Fibroblast of lung (primary cell): Measurements from ENCODE around the gene LSM14B. TPM values are rescaled to one million over a fixed set of nuclear protein-coding genes. Genes with fewer than 3 reads are reported as not detected.
"Not testable (repeated sequence)": the region's sequence is repeated elsewhere in the genome, so short reads cannot be mapped to it uniquely, and the experiment has no call there.

Experiments
- DNase-seq, 2 donors: peaks; one replicate each; pipeline versions ENCODE4 v3.0.0 to v3.0.0-alpha.2; 2010; ENCODE audit warnings: low read depth in 2 of 2
- H2AFZ ChIP-seq: 2 replicates; pipeline ENCODE4 v1.5.1; 2012; ENCODE audit warnings: low read length, control low read depth, inconsistent platforms
- H3K27ac ChIP-seq: 2 replicates; pipeline ENCODE4 v1.5.1; 2011; ENCODE audit warnings: low read length, control low read depth; ENCODE audit not compliant: insufficient read depth
- H3K27me3 ChIP-seq: 2 replicates; pipeline ENCODE4 v1.5.1; 2011; ENCODE audit warnings: mild to moderate bottlenecking, low read length; ENCODE audit not compliant: control insufficient read depth, insufficient read depth
- H3K36me3 ChIP-seq: 2 replicates; pipeline ENCODE4 v1.5.1; 2011; ENCODE audit warnings: low read length; ENCODE audit not compliant: control insufficient read depth, insufficient read depth
- H3K4me1 ChIP-seq: 2 replicates; pipeline ENCODE4 v1.5.1; 2011; ENCODE audit warnings: low read length; ENCODE audit not compliant: control insufficient read depth, insufficient read depth; ENCODE audit errors: extremely low read depth
- H3K4me2 ChIP-seq: 2 replicates; pipeline ENCODE4 v1.5.1; 2011; ENCODE audit warnings: low read length, control low read depth; ENCODE audit not compliant: insufficient read depth; ENCODE audit errors: extremely low read depth
- H3K4me3 ChIP-seq, 4 experiments: fragments of 200-600 bp in 1 of 4; sonication (generic) in 1 of 4; replicated peaks in 1 of 4; 2 replicates each; pipeline ENCODE4 v1.5.1; 2011 to 2016; ENCODE audit warnings: low read length in 4 of 4, low read depth in 3 of 4, mild to moderate bottlenecking in 3 of 4, control low read depth in 2 of 4, inconsistent platforms in 1 of 4, mixed read lengths in 1 of 4; ENCODE audit not compliant: insufficient read depth in 1 of 4; ENCODE audit errors: control extremely low read depth in 1 of 4
- H3K79me2 ChIP-seq: 2 replicates; pipeline ENCODE4 v1.5.1; 2012; ENCODE audit warnings: mild to moderate bottlenecking, low read length, inconsistent platforms; ENCODE audit not compliant: control insufficient read depth, insufficient read depth
- H3K9ac ChIP-seq: 2 replicates; pipeline ENCODE4 v1.5.1; 2011; ENCODE audit warnings: mild to moderate bottlenecking, low read length, control low read depth; ENCODE audit not compliant: insufficient read depth
- H3K9me3 ChIP-seq: 2 replicates; pipeline ENCODE4 v1.5.1; 2012; ENCODE audit warnings: low read depth, low read length; ENCODE audit not compliant: control insufficient read depth, insufficient read depth
- H4K20me1 ChIP-seq: 2 replicates; pipeline ENCODE4 v1.5.1; 2011; ENCODE audit warnings: low read length; ENCODE audit not compliant: control insufficient read depth, insufficient read depth; ENCODE audit errors: extremely low read depth
- EZH2 ChIP-seq: IDR thresholded peaks from 2 replicates; pipeline ENCODE4 v1.5.1; 2012; ENCODE audit warnings: low read length, control low read depth, mild to moderate bottlenecking; ENCODE audit errors: missing control alignments
- polyA plus RNA-seq, 2 donors: library from polyadenylated mRNA; depleted of rRNA in 1 of 2; stranded (reverse) in 1 of 2; unstranded in 1 of 2; fragments of >200 nt; gene quantifications; 2 replicates each; pipeline ENCODE4 v1.2.1, GENCODE V29; 2011 to 2012; ENCODE audit warnings: missing spikeins in 1 of 2
- total RNA-seq: library from RNA; depleted of rRNA; stranded (reverse); fragments of >200 nt; gene quantifications from 2 replicates; pipeline ENCODE4 v1.2.1, GENCODE V29; 2014
- TF ChIP-seq, protein P1 (sequence below), 2 donors: IDR thresholded peaks in 1 of 2; conservative IDR thresholded peaks in 1 of 2; 1 replicate in 1 of 2; 2 replicates in 1 of 2; pipeline ENCODE4 v1.5.1; 2011 to 2012; ENCODE audit warnings: low read length in 2 of 2, control low read depth in 1 of 2, inconsistent platforms in 1 of 2, low read depth in 1 of 2, mild to moderate bottlenecking in 1 of 2

LSM14B gene
- total and polyA plus RNA-seq, 2 donors (not counting 1 experiment from before 2014, with no cell fraction given), result 20.2 to 48.7 TPM

DNA sequence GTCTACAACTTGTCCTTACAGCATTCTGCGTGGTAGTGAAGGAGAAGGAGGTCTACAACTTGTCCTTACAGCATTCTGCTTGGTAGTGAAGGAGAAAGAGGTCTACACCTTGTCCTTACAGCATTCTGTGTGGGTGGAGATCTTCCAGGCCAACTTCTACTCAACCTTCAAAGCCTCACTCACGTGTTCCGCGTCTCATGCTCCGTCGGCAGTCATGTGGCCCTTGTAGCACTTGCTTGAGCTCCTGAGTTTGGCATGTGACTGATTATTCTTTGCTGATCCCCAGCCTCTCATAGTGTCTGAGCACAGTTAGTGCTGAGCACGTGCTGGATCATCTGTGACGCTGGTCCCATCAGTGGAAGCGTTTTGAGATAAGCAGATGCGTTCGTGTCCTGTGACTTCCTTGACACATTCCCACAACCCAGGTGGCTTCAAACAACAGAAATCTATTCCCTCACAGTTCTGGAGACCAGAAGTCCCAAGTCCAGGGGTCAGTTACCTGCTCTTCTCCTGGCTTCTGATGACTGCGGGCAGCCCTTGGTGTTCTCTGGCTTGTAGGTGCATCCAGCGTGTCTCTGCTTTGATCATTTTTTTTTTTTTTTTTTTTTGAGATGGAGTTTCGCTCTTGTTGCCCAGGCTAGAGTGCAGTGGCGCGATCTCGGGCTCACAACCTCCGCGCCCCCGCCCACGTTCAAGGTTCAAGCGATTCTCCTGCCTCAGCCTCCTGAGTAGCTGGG lies 23.9 kb downstream of the LSM14B start:
- H2AFZ ChIP-seq, result no peak overlapping the region
- H3K36me3 ChIP-seq, result peaks cover 2% of the 10 kb centered on the region
- TF ChIP-seq, protein P1, sequence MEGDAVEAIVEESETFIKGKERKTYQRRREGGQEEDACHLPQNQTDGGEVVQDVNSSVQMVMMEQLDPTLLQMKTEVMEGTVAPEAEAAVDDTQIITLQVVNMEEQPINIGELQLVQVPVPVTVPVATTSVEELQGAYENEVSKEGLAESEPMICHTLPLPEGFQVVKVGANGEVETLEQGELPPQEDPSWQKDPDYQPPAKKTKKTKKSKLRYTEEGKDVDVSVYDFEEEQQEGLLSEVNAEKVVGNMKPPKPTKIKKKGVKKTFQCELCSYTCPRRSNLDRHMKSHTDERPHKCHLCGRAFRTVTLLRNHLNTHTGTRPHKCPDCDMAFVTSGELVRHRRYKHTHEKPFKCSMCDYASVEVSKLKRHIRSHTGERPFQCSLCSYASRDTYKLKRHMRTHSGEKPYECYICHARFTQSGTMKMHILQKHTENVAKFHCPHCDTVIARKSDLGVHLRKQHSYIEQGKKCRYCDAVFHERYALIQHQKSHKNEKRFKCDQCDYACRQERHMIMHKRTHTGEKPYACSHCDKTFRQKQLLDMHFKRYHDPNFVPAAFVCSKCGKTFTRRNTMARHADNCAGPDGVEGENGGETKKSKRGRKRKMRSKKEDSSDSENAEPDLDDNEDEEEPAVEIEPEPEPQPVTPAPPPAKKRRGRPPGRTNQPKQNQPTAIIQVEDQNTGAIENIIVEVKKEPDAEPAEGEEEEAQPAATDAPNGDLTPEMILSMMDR (conservative IDR thresholded peaks at IDR 0.05 in 1 of 2, IDR thresholded peaks at IDR 0.05 in 1 of 2; ENCODE audit: low read depth in 1 of 2, low read length in 2 of 2), result no peak
- no peak for TF ChIP-seq EZH2
- H3K9me3 ChIP-seq, result no peaks in the 10 kb centered on the region
- H3K27me3 ChIP-seq, result no peaks in the 10 kb centered on the region
- no peaks in the 10 kb centered on the region for H3K4me1 ChIP-seq
- H3K27ac ChIP-seq, result no peak overlapping the region
- no peak overlapping the region for H3K4me3 ChIP-seq
- H3K4me2 ChIP-seq, result no peak overlapping the region
- no peak overlapping the region for H3K9ac ChIP-seq
- peaks cover 2% of the 10 kb centered on the region for H4K20me1 ChIP-seq
- DNase-seq, result no peak
- H3K79me2 ChIP-seq, result peaks cover 85% of the 10 kb centered on the region

DNA sequence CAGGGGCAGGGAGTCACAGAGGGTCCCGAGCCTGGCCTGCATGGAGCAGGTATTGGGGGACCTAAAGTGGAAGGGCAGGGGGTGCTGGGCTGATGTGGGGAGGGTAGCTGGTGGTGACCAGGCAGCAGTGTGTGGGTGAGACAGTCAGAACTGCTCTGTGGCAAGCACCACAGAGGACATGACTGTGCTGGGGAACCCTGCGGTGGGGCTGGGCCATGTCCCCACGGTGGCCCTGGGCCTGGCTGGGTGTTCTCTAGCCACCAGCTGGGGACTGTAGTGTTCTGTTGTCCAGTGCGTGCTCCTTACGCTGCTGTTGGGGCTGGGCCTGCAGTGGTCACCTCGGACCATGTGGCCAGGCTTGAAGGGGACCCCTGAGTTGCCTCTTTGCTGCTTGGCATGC lies 24.9 kb downstream of the LSM14B start:
- Histone ChIP-seq H3K4me1 (no peaks in the 10 kb centered on the region), H4K20me1 (peaks cover 2% of the 10 kb centered on the region)
- DNase-seq, result no peak

DNA sequence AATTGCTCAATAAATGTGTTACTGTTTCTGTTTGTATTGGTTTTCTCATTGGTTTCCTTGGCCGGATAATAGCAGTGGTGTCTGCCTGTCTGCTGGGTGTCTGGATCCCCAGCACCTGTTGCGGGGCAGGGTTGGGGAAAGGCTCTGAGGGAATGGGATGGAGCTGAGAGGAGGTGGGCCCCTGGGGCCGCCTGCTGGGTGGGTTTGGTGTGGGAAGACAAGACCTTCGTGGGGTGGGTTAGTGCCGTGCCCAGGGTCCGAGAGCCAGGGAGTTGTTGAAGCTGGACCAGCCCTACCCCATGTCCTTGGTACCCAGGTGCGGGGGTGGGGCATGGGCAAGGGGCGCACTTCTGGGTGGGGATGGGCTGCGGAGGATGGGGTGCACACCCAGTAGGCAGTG lies 25.3 kb downstream of the LSM14B start:
- no peak overlapping the region for H3K27ac ChIP-seq
- peaks cover 2% of the 10 kb centered on the region for H4K20me1 ChIP-seq
- TF ChIP-seq, protein P1 (conservative IDR thresholded peaks at IDR 0.05 in 1 of 2, IDR thresholded peaks at IDR 0.05 in 1 of 2; ENCODE audit: low read depth in 1 of 2, low read length in 2 of 2), result no peak
- TF ChIP-seq EZH2, result no peak

More for the DNA sequence above, 24.9 kb downstream of the LSM14B start:
- no peak overlapping the region for H3K4me3 ChIP-seq
- no peak overlapping the region for H3K4me2 ChIP-seq
- H3K27ac ChIP-seq, result no peak overlapping the region
- peaks cover 81% of the 10 kb centered on the region for H3K79me2 ChIP-seq
- H3K9ac ChIP-seq, result no peak overlapping the region
- H3K9me3 ChIP-seq, result no peaks in the 10 kb centered on the region
- H3K27me3 ChIP-seq, result no peaks in the 10 kb centered on the region
- H2AFZ ChIP-seq, result no peak overlapping the region
- H3K36me3 ChIP-seq, result peaks cover 3% of the 10 kb centered on the region
- TF ChIP-seq EZH2, result no peak
- TF ChIP-seq, protein P1 (conservative IDR thresholded peaks at IDR 0.05 in 1 of 2, IDR thresholded peaks at IDR 0.05 in 1 of 2; ENCODE audit: low read depth in 1 of 2, low read length in 2 of 2), result no peak

DNA sequence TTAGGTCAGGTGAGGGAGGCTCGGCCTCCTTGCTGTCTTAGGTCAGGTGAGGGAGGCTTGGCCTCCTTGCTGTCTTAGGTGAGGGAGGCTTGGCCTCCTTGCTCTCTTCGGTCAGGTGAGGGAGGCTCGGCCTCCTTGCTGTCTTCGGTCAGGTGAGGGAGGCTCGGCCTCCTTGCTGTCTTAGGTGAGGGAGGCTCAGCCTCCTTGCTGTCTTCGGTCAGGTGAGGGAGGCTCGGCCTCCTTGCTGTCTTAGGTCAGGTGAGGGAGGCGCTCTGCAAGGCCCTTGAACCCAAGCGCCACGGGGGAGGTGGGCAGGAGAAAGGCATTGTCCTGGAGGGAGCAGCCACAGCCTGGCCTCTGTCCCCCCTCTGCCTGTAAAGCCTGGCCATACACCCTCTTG lies 26.1 kb downstream of the LSM14B start:
- H4K20me1 ChIP-seq, H3K9ac ChIP-seq, H3K4me1 ChIP-seq, H3K27ac ChIP-seq, H3K36me3 ChIP-seq, H3K27me3 ChIP-seq, DNase-seq, H2AFZ ChIP-seq, H3K9me3 ChIP-seq, H3K4me3 ChIP-seq, H3K4me2 ChIP-seq: not testable (repeated sequence)
- H3K79me2 ChIP-seq, result peaks cover 74% of the 10 kb centered on the region

More for the DNA sequence above, 25.3 kb downstream of the LSM14B start:
- Histone ChIP-seq H3K4me1 (no peaks in the 10 kb centered on the region), H3K9me3 (no peaks in the 10 kb centered on the region), H3K79me2 (peaks cover 78% of the 10 kb centered on the region), H3K27me3 (no peaks in the 10 kb centered on the region), H3K4me2 (no peak overlapping the region), H3K9ac (no peak overlapping the region), H3K36me3 (peaks cover 3% of the 10 kb centered on the region), H3K4me3 (no peak overlapping the region), H2AFZ (no peak overlapping the region)
- no peak for DNase-seq
